ENCODE results near the gene SBK3.
"Not testable (repeated sequence)": the region's sequence is repeated elsewhere in the genome, so short reads cannot be mapped to it uniquely, and the experiment has no call there.

SBK3 gene

GRCh38 chr19:55508120-55508519 lies 37.2 kb downstream of the SBK3 start:
- no peak for FAIRE-seq

- FAIRE-seq, result no peak
Measured at GRCh38 chr19:55504981-55505380, 40.4 kb downstream of the SBK3 start.

GRCh38 chr19:55504252-55504603 lies 41.1 kb downstream of the SBK3 start:
- FAIRE-seq, result no peak

DNA sequence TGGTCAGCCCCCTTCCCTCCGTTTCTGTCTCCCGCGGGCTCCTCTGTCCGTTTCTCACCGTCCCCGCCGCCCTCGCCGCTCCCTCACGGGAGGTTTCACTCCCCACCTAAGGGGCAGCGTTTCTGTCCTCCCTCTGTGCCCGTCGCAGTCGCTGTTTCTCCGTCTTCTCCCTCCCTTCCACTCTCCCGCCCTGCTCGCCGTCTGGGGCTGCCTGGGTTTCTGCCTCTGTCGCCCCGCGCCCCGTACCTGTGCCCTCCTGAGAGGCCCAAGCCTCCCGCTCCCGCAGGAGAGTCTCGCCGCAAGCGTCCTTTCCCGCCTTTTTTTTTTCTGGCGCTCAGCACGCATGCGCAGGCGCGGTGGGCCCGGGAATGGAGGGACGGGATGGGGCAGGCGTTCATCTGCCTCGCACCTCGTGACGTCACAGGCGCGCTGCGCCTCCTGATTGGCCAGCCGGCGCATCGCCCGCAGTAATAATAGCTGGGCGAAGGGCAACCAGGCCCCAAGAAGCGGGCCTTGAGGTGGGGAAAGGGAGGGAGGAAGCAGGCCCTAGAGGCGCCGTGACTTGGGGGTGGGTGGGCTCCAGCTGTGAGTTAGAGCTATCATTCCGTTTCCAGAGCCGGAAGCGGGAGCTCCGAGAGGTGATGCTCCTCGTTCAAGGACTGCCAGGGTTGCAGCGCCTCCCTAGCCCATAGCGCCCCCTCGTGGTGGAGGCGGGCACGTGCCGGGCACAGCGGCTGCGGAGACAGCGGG lies 41.7 kb downstream of the SBK3 start:
- peak; percentile 34 for FAIRE-seq

DNA sequence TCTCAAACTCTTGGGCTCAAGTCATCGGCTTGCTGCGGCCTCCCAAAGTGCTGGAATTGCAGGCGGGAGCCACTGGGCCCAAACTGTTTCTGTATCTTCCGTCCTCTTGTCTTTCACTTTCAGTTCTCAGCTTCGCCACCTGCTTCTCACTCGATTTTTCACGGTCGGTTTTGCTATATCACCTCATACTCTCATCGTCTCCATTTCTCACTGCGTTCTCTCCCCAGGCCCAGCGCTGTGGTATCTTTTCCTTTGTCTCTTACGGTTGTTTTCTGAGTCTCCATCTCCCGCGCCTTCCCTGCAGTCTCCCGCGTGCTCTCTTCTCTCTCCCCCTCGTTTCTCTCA lies 42.2 kb downstream of the SBK3 start:
- no peak for FAIRE-seq

GRCh38 chr19:55502197-55502952 lies 43.0 kb downstream of the SBK3 start:
- FAIRE-seq, result no peak

GRCh38 chr19:55500368-55500952 lies 44.9 kb downstream of the SBK3 start:
- FAIRE-seq, result no peak

DNA sequence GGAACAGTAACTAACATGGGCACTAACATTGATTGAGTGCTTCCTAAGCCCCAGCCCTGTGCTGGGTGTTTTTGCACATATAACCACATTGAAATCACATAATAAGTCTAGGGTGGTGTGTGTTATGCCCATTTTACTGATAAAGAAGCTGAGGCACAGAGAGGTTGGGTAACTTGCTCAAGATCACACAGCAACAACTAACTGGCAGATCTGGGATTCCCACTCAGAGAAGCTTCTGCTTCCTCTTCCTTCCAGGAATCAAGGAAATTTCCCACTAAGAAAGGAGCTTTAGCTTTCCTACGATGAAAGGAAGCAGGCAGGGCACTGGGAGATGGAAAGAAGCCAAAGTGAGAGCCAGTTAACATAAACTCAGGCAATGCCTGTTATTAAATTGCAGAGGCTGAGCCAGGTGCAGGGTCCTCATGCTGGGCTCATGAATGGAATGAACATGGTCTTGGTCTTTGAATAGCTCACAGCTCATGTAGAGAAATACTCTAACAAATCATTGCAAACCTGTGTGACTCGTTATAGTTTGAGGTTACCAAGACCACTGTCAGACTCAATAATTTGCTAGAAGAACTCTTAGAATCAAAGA lies 47.0 kb downstream of the SBK3 start:
- no peak for FAIRE-seq

DNA sequence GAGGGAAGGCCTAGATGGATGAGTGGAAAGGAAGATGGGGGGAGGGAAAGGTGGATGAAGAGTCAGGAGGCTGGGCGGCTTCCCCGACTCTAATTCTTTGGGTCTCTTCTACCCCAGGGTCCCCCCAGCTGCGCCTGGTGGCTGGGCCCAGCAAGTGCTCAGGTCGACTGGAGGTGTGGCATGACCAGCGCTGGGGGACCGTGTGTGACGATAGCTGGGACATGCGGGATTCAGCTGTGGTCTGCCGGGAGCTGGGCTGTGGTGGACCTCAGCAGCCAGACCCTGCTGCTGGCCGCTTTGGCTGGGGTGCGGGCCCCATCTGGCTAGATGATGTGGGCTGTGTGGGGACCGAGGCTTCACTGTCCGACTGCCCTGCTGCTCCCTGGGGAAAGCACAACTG lies 47.6 kb downstream of the SBK3 start:
- FAIRE-seq, result no peak

GRCh38 chr19:55496820-55497219 lies 48.5 kb downstream of the SBK3 start:
- not testable (repeated sequence) for FAIRE-seq

DNA sequence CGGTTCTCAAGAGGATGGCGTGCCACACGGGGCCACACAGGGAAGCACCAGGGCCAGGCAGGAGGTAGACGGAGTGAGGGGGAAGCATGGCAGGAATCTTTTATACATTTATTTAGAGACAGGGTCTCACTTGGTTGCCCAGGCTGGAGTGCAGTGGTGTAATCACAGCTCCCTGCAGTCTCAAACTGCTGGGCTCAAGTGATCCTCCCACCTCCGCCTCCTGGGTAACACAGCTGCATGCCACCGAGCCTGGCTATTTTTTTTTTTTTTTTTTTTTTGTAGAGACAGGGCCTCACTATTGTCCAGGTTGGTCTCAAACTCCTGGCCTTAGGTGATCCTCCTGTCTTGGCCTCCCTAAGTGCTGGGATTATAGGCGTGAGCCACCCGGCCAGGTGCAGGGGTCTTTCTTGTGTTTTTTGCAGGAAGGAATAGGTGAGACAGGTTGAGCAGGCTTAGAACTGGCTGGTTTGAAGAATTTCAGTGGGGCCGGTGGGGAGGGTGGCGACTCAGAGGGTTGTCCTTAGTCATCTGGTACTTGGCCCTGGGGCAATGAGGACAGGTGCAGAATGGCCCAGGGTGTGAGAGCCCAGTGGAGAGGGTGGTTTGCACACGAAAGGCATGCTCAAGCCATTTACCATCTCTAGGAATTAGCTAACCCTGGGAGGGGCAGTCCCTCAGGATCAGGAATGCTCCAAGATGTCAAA lies 49.5 kb downstream of the SBK3 start:
- FAIRE-seq, result no peak

- FAIRE-seq, result no peak
Measured at GRCh38 chr19:55494172-55494761, 51.1 kb downstream of the SBK3 start.

DNA sequence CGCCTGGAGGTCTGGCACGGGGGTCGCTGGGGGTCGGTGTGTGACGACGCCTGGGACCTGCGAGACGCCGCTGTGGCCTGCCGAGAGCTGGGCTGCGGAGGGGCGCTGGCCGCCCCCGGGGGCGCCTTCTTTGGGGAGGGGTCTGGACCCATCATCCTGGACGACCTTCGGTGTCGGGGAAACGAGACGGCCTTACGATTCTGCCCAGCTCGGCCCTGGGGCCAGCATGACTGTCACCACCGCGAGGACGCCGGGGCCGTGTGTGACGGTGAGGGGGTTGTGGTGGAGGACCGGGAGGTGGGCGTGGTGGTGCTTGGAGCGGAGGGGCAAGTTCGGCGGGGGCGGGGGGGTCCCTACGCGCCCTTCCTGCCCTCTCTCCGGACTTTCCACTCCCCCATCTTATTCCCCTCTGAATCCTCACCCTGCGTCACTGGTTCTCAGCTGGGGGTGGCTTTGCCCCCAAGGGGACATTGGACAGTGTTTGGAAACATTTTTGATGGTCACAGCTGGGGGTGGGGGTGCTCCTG lies 51.6 kb downstream of the SBK3 start:
- FAIRE-seq, result no peak

GRCh38 chr19:55493052-55493644 lies 52.2 kb downstream of the SBK3 start:
- FAIRE-seq, result no peak

- no peak for FAIRE-seq
Measured at GRCh38 chr19:55492362-55492944, 52.9 kb downstream of the SBK3 start.

DNA sequence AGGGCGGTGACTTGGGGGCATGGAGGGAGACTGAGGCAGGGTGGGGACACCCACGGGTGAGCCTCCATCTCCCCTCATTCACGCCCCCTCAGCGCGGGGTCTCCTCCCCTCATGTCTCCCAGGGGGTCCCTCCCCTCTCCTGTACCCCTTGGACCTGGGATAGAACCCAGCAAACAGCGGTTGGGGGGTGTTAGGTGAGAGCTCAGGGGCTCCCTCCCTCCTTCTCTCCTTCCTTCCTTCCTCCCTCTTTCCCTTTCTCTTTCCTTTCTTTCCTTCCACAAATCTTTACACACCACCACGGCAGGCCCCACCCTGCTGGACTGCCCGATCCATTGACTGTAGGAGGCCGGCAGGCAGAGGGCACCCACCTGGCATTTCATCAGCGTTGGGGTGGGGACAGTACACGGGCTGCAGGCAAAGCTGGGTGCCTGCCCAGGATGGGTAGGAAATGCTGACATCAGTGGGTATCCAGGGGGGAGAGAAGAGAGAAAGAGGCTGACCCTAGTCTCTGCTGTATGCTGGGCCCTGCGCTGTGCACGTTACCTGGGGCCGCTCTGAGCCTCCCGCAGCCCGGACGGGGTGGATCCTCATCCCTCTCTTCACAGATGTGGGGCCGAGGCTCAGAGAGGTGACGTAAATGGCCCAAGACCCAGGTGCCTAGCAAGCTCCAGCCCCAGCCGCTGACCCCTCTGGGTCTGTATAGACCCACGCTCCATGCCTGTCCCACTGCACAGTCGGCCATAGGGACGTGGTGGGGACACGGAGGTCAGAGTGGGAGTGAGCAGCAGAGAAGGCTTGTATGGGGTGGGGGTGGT lies 53.6 kb downstream of the SBK3 start:
- FAIRE-seq, result no peak
